DOHH2 (cell line): ENCODE measurements around the gene TM4SF1.

Experiments
- EZH2phosphoT487 ChIP-seq: fragments of 200-600 bp; sonication (generic); IDR thresholded peaks from 2 replicates; pipeline ENCODE4 v1.6.1; 2017; ENCODE audit warnings: borderline replicate concordance, mild to moderate bottlenecking, antibody characterized with exemption, low read length, moderate library complexity, mixed read lengths
- TF ChIP-seq, protein P1 (sequence below): fragments of 200-600 bp; sonication (generic); IDR thresholded peaks from one replicate; pipeline ENCODE4 v1.5.1; 2014; ENCODE audit warnings: antibody characterized with exemption, mild to moderate bottlenecking, low read depth, low read length; ENCODE audit not compliant: poor library complexity, severe bottlenecking

DNA sequence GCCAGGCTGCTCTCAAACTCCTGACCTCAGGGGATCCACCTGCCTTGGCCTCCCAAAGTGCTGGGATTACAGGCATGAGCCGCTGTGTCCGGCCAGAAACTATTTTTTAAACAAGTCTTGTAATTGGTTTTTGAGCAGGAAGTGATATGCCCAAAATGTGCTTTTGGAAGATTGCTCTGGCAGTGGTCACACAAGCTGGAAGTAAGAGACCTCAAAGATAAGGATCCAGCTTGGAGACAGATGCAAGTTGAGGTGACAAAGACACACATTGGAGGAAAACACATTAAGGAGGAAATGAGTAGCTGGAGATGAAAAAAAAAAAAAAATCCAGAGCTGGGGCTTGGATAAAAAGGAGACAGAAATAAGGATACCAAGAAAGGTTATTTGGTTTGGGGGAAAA lies 50.3 kb downstream of the TM4SF1 start:
- TF ChIP-seq, protein P1, sequence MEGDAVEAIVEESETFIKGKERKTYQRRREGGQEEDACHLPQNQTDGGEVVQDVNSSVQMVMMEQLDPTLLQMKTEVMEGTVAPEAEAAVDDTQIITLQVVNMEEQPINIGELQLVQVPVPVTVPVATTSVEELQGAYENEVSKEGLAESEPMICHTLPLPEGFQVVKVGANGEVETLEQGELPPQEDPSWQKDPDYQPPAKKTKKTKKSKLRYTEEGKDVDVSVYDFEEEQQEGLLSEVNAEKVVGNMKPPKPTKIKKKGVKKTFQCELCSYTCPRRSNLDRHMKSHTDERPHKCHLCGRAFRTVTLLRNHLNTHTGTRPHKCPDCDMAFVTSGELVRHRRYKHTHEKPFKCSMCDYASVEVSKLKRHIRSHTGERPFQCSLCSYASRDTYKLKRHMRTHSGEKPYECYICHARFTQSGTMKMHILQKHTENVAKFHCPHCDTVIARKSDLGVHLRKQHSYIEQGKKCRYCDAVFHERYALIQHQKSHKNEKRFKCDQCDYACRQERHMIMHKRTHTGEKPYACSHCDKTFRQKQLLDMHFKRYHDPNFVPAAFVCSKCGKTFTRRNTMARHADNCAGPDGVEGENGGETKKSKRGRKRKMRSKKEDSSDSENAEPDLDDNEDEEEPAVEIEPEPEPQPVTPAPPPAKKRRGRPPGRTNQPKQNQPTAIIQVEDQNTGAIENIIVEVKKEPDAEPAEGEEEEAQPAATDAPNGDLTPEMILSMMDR: no peak
- no peak for TF ChIP-seq EZH2phosphoT487
